PC-9 (cell line): Measurements from ENCODE around the gene LRRC46. TPM values are rescaled to one million over a fixed set of nuclear protein-coding genes. Genes with fewer than 3 reads are reported as not detected.
A peak's percentile ranks its signal among the peaks of the same experiment; 100 is the strongest.

Experiments used
- BruUV-seq: library from RNA; stranded (reverse); fragments of 400-500 nt; replicated peaks from 2 replicates; lab custom pipeline; 2021; lab: Mats Ljungman, UMichigan
- CTCF ChIA-PET: fragments of 300-600 bp; sonication (Branson Sonifier 250); formaldehyde crosslinking; loops from one replicate; lab custom pipeline; 2022; ENCODE audit warnings: antibody characterized with exemption; lab: Charles Lee
- POLR2A ChIA-PET: fragments of 300-600 bp; sonication (Branson Sonifier 250); formaldehyde crosslinking; loops from one replicate; lab custom pipeline; 2022; ENCODE audit warnings: antibody characterized with exemption; ENCODE audit not compliant: unreplicated experiment; lab: Charles Lee
- DNase-seq, 2 experiments: peaks; one replicate each; pipeline versions ENCODE4 v3.0.0 to v3.0.0-alpha.2; 2015 to 2022; ENCODE audit warnings: mixed read lengths in 1 of 2
- H2AFZ ChIP-seq: fragments of 200-600 bp; sonication (generic); 2 replicates; pipeline ENCODE4 v1.8.1; 2017; ENCODE audit warnings: antibody characterized with exemption
- H3F3A ChIP-seq: fragments of 200-600 bp; sonication (generic); 2 replicates; pipeline ENCODE4 v1.8.1; 2017; ENCODE audit warnings: antibody characterized with exemption, mild to moderate bottlenecking, low read depth; ENCODE audit not compliant: insufficient read depth
- H3K27ac ChIP-seq: fragments of 200-600 bp; sonication (generic); 2 replicates; pipeline ENCODE4 v1.6.1; 2016; ENCODE audit warnings: mixed run types
- H3K27me3 ChIP-seq: fragments of 200-600 bp; sonication (generic); 2 replicates; pipeline ENCODE4 v1.6.1; 2016; ENCODE audit warnings: low read depth, mixed run types; ENCODE audit not compliant: insufficient read depth
- H3K36me3 ChIP-seq: fragments of 200-600 bp; sonication (generic); 2 replicates; pipeline ENCODE4 v1.6.1; 2016; ENCODE audit warnings: low read depth, mixed run types
- H3K4me1 ChIP-seq: fragments of 200-600 bp; sonication (generic); replicated peaks from 2 replicates; pipeline ENCODE4 v1.6.1; 2016; ENCODE audit warnings: mixed run types; ENCODE audit not compliant: insufficient read depth
- H3K4me2 ChIP-seq: fragments of 200-600 bp; sonication (generic); 2 replicates; pipeline ENCODE4 v1.6.1; 2017; ENCODE audit warnings: mixed run types
- H3K4me3 ChIP-seq: fragments of 200-600 bp; sonication (generic); 2 replicates; pipeline ENCODE4 v1.6.1; 2016; ENCODE audit warnings: mixed run types
- H3K79me2 ChIP-seq: fragments of 200-600 bp; sonication (generic); 2 replicates; pipeline ENCODE4 v1.6.1; 2017; ENCODE audit warnings: low read depth, mixed run types
- H3K9me2 ChIP-seq: fragments of 200-600 bp; sonication (generic); 2 replicates; pipeline ENCODE4 v1.8.1; 2017; ENCODE audit warnings: mild to moderate bottlenecking; ENCODE audit not compliant: insufficient read depth
- H3K9me3 ChIP-seq: fragments of 200-600 bp; sonication (generic); 2 replicates; pipeline ENCODE4 v1.8.1; 2016; ENCODE audit warnings: low read depth; ENCODE audit not compliant: insufficient read depth
- H4K20me1 ChIP-seq: fragments of 200-600 bp; sonication (generic); 2 replicates; pipeline ENCODE4 v1.8.1; 2017; ENCODE audit not compliant: insufficient read depth
- EZH2 ChIP-seq: fragments of 200-600 bp; sonication (generic); IDR thresholded peaks from 2 replicates; pipeline ENCODE4 v1.8.0; 2017; ENCODE audit warnings: antibody characterized with exemption, low read depth
- intact Hi-C: fragments of 100-400 bp; cut with micrococcal nuclease; formaldehyde crosslinking; loops from one replicate; pipeline ENCODE4 v1.10.0; 2022; ENCODE audit not compliant: unreplicated experiment
- total RNA-seq: library from RNA; stranded (reverse); gene quantifications from 2 replicates; pipeline ENCODE4 v1.2.3, GENCODE V29; 2021
- TF ChIP-seq, protein P1 (sequence below): fragments of 200-600 bp; sonication (generic); conservative IDR thresholded peaks from 2 replicates; pipeline ENCODE4 v1.6.1; 2017; ENCODE audit warnings: mixed run types, antibody characterized with exemption, mild to moderate bottlenecking, moderate library complexity

Gene LRRC46
- total RNA-seq, 1 experiment from 2014 or later: 1.9 TPM

DNA sequence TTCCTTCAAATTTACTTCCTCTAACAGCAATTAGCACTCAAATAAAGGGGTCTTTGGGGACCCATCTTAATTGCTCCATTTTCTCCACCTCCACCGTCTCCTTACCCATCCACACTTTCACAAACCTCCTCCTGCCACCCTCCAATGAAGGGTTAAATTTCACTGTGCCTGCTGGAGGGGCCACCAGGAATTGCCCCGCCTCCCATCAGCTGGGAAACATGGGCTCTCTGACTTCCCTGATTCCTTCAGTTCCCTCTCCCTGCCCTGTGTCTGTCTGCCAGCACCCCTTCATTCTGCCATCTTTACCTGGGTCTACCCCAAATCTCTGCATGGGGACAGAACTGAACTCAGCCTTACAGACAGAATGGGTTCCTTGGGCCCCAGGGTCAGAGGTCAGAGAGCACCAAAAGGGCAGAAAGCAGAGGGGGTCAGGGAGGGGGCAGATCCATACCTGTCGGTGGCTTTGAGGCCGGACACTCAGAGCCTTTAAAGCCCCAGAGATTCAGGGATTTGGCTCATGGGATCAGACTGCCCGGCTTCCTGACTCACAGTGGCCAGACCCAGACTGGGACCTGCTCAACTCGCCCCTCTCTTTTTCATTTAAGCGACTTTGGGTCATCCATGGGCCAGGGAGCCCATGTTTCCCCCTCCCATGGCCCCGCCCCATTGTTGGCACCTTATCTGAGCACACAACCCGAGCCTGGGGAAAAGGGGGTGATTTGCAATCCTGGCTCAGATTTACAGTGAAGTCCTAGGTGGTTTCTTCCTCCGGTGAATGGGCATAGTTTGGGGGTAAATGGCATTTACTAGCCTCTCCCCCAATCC, 46.9 kb downstream of the LRRC46 start:
- H3K9me2 ChIP-seq: no peaks in the 10 kb centered on the region
- no peaks in the 10 kb centered on the region for H3K27me3 ChIP-seq
- intact Hi-C loops: no loop called here
- peaks cover 85% of the 10 kb centered on the region for H3K4me1 ChIP-seq
- H2AFZ ChIP-seq: no peak overlapping the region
- H3K79me2 ChIP-seq: no peaks in the 10 kb centered on the region
- DNase-seq: peak in 1 of 2 experiments; percentile 27
- no peaks in the 10 kb centered on the region for H3K9me3 ChIP-seq
- H3F3A ChIP-seq: peaks cover 43% of the 10 kb centered on the region
- POLR2A ChIA-PET: no interaction called here
- no peak for TF ChIP-seq EZH2
- TF ChIP-seq, protein P1, sequence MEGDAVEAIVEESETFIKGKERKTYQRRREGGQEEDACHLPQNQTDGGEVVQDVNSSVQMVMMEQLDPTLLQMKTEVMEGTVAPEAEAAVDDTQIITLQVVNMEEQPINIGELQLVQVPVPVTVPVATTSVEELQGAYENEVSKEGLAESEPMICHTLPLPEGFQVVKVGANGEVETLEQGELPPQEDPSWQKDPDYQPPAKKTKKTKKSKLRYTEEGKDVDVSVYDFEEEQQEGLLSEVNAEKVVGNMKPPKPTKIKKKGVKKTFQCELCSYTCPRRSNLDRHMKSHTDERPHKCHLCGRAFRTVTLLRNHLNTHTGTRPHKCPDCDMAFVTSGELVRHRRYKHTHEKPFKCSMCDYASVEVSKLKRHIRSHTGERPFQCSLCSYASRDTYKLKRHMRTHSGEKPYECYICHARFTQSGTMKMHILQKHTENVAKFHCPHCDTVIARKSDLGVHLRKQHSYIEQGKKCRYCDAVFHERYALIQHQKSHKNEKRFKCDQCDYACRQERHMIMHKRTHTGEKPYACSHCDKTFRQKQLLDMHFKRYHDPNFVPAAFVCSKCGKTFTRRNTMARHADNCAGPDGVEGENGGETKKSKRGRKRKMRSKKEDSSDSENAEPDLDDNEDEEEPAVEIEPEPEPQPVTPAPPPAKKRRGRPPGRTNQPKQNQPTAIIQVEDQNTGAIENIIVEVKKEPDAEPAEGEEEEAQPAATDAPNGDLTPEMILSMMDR: no peak
- CTCF ChIA-PET: no interaction called here
- no peak overlapping the region for H3K4me3 ChIP-seq
- no peak overlapping the region for H3K27ac ChIP-seq
- no TSS peak for BruUV-seq
- H4K20me1 ChIP-seq: no peaks in the 10 kb centered on the region
- H3K36me3 ChIP-seq: no peaks in the 10 kb centered on the region
- 0 out of 2 replicates have a peak overlapping the region, but pooled peaks have one; percentile 2 for H3K4me2 ChIP-seq

DNA sequence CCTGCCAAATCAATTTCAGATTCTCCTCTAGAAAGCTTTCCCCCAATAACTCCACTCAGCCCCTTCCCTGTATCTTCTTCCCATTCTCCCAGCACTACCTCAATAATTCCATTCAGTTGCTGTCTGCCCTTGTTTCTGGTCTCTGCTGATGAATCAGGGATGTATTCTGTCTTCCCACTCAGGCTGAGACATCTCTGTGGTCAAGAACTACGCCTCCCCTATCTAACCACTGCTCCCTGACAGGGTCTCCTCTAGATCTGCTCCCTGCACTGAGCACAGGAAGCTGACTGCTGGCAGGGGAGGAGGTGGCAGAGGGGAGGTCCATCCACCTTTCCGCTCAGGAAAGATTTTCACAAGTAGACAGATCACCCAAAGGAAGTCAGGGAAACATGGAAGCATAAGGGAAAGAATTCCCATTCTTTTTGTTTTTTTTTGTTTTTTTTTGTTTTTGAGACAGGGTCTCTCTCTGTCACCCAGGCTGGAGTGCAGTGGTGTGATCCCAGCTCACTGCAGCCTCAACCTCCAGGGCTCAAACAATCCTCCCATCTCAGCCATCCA, 47.6 kb downstream of the LRRC46 start:
- no peak overlapping the region for H3K4me2 ChIP-seq
- TF ChIP-seq, protein P1: no peak

DNA sequence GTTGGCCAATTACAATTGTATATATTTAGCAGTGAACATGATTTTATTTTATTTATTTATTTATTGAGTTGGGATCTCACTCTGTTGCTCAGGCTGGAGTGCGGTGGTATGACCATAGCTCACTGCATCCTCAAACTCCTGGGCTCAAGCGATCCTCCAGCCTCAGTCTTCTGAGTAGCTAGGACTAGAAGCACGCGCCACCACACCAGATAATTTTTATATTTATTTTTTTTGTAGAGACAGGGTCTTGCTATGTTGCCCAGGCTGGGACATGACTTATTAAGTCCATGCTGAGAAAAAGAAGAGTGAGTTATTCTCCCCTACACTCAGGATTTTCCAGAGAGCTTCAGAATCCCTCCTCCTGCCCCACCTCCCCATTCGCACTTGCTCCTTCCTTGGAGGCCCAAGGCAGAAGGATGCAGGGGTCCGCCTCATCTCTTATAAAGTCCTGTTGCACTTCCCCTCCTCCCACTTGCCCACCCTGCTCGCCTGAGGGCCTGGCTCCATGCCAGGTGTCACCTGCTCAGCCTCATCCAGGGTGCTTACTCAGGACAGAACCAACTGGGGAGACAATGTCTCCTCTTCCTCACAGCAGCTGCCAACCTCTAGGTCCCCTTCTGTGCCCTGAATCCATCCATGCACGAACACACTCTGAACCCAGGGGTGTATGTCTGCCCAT, 48.4 kb downstream of the LRRC46 start:
- H3K27me3 ChIP-seq: no peaks in the 10 kb centered on the region
- no peak overlapping the region for H3K4me2 ChIP-seq
- no TSS peak for BruUV-seq
- DNase-seq: no peak
- H3K4me1 ChIP-seq: peaks cover 88% of the 10 kb centered on the region
- no peaks in the 10 kb centered on the region for H3K79me2 ChIP-seq
- H3K9me3 ChIP-seq: no peaks in the 10 kb centered on the region
- ChIA-PET POLR2A (interaction anchor here (0.5 kb wide), 1 partner anchor 16 kb away, joined by 3 read pairs; the partner anchor contains the start of gene SP2), CTCF (no interaction called here)
- H3K4me3 ChIP-seq: no peak overlapping the region
- no peak overlapping the region for H3K27ac ChIP-seq
- TF ChIP-seq, protein P1: no peak
- TF ChIP-seq EZH2: no peak
- peaks cover 56% of the 10 kb centered on the region for H3F3A ChIP-seq
- H2AFZ ChIP-seq: no peak overlapping the region
- H3K9me2 ChIP-seq: no peaks in the 10 kb centered on the region
- intact Hi-C loops: no loop called here
- no peaks in the 10 kb centered on the region for H3K36me3 ChIP-seq
- no peaks in the 10 kb centered on the region for H4K20me1 ChIP-seq

More for the DNA sequence above, 47.6 kb downstream of the LRRC46 start:
- no peaks in the 10 kb centered on the region for H3K27me3 ChIP-seq
- H3K27ac ChIP-seq: no peak overlapping the region
- no TSS peak for BruUV-seq
- intact Hi-C loops: no loop called here
- no peak overlapping the region for H3K4me3 ChIP-seq
- H4K20me1 ChIP-seq: no peaks in the 10 kb centered on the region
- peaks cover 49% of the 10 kb centered on the region for H3F3A ChIP-seq
- H3K9me2 ChIP-seq: no peaks in the 10 kb centered on the region
- peaks cover 88% of the 10 kb centered on the region for H3K4me1 ChIP-seq
- CTCF ChIA-PET: no interaction called here
- H3K9me3 ChIP-seq: no peaks in the 10 kb centered on the region
- H2AFZ ChIP-seq: no peak overlapping the region
- no peaks in the 10 kb centered on the region for H3K79me2 ChIP-seq
- DNase-seq: no peak
- POLR2A ChIA-PET: no interaction called here
- H3K36me3 ChIP-seq: no peaks in the 10 kb centered on the region
